Lung (tissue), 13 donors: Measurements from ENCODE around the gene RGN. TPM values are rescaled to one million over a fixed set of nuclear protein-coding genes. Genes with fewer than 3 reads are reported as not detected.

Experiments
- ATAC-seq: fragments of 200-7000 bp; cut with Tn5 transposase; one replicate; pipeline ENCODE4 v1.9.1; 2020; ENCODE audit warnings: moderate number of reproducible peaks; ENCODE audit not compliant: insufficient read depth, low FRiP score
- DNase-seq, 3 donors: peaks; one replicate each; pipeline ENCODE4 v3.0.0-alpha.2; 2013 to 2017
- H3K27ac ChIP-seq, 2 donors: one replicate each; pipeline ENCODE4 v1.5.1; 2013; ENCODE audit warnings: mild to moderate bottlenecking in 2 of 2, moderate library complexity in 2 of 2, control low read depth in 1 of 2, inconsistent platforms in 1 of 2, low read depth in 1 of 2, low read length in 1 of 2
- H3K27me3 ChIP-seq, 3 donors: one replicate each; pipeline ENCODE4 v1.5.1; 2013; ENCODE audit warnings: low read length in 2 of 3; ENCODE audit not compliant: control insufficient read depth in 3 of 3, insufficient read depth in 3 of 3
- H3K36me3 ChIP-seq, 4 donors: one replicate each; pipeline ENCODE4 v1.5.1; 2013; ENCODE audit warnings: low read length in 4 of 4, mild to moderate bottlenecking in 1 of 4, moderate library complexity in 1 of 4; ENCODE audit not compliant: control insufficient read depth in 4 of 4, insufficient read depth in 4 of 4
- H3K4me1 ChIP-seq, 5 donors: one replicate each; pipeline ENCODE4 v1.5.1; 2013; ENCODE audit warnings: low read length in 5 of 5, mild to moderate bottlenecking in 2 of 5, moderate library complexity in 1 of 5; ENCODE audit not compliant: control insufficient read depth in 5 of 5, insufficient read depth in 5 of 5
- H3K4me3 ChIP-seq: one replicate; pipeline ENCODE4 v1.5.1; 2013; ENCODE audit warnings: mild to moderate bottlenecking, control low read depth, moderate library complexity
- H3K9ac ChIP-seq, 2 donors: one replicate each; pipeline ENCODE4 v1.5.1; 2013; ENCODE audit warnings: low read length in 2 of 2, control low read depth in 1 of 2; ENCODE audit not compliant: insufficient read depth in 1 of 2
- H3K9me3 ChIP-seq, 4 donors: one replicate each; pipeline ENCODE4 v1.5.1; 2013; ENCODE audit warnings: low read length in 3 of 4, mild to moderate bottlenecking in 1 of 4, moderate library complexity in 1 of 4; ENCODE audit not compliant: control insufficient read depth in 4 of 4, insufficient read depth in 3 of 4
- WGBS, 2 donors: extraction: QIAGEN DNeasy Blood & Tissue Kit; methylation state at CpG; one replicate each; pipeline ENCODE4 v1.1.7; 2013; 5-methylcytosine and 5-hydroxymethylcytosine counted together
- polyA plus RNA-seq, 2 donors: library from polyadenylated mRNA; stranded (reverse); fragments of 200-250 nt; gene quantifications; one replicate each; pipeline ENCODE4 v1.2.1, GENCODE V29; 2013
- small RNA-seq: library from RNA; depleted of rRNA; stranded (forward); fragments of <200 nt; gene quantifications from one replicate; pipeline ENCODE3, GENCODE V24; 2014; ENCODE audit warnings: low replicate concordance
- total RNA-seq, 2 donors: library from RNA; depleted of rRNA in 1 of 2; stranded (reverse); fragments of >200 nt in 1 of 2; gene quantifications; one replicate each; pipeline ENCODE4 v1.2.1, GENCODE V29; 2014 to 2021
- TF ChIP-seq, protein P1 (sequence below): IDR thresholded peaks from 2 replicates; pipeline ENCODE4 v1.5.1; 2012; ENCODE audit warnings: mild to moderate bottlenecking; ENCODE audit errors: control extremely low read depth, extremely low read depth
- donor health status: control.
- donor health status: control.
- donor health status: Bipolar disorder and iron deficiency.
- donor health status: healthy.
- donor health status: DM: yes; HTN: yes; CAD: no.

RGN gene
- total and polyA plus RNA-seq, 4 donors: 4.1 to 15.8 (median 10.9) TPM

- Histone ChIP-seq H3K36me3 (peaks cover 2 to 6% (median 5%) of the 10 kb centered on the region in 4 donors), H3K9ac (no peak overlapping the region), H3K27me3 (peaks cover 0 to 11% (median 8%) of the 10 kb centered on the region in 3 donors), H3K4me1 (peaks cover 0 to 2% (median 0%) of the 10 kb centered on the region in 5 donors), H3K27ac (no peak overlapping the region), H3K4me3 (no peak overlapping the region), H3K9me3 (no peaks in the 10 kb centered on the region)
- TF ChIP-seq, protein P1, sequence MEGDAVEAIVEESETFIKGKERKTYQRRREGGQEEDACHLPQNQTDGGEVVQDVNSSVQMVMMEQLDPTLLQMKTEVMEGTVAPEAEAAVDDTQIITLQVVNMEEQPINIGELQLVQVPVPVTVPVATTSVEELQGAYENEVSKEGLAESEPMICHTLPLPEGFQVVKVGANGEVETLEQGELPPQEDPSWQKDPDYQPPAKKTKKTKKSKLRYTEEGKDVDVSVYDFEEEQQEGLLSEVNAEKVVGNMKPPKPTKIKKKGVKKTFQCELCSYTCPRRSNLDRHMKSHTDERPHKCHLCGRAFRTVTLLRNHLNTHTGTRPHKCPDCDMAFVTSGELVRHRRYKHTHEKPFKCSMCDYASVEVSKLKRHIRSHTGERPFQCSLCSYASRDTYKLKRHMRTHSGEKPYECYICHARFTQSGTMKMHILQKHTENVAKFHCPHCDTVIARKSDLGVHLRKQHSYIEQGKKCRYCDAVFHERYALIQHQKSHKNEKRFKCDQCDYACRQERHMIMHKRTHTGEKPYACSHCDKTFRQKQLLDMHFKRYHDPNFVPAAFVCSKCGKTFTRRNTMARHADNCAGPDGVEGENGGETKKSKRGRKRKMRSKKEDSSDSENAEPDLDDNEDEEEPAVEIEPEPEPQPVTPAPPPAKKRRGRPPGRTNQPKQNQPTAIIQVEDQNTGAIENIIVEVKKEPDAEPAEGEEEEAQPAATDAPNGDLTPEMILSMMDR: no peak
- DNase-seq (no peak), ATAC-seq (no peak)
- WGBS, 2 donors: 80 to 98% methylated on average over 4 to 6 of the region's 6 CpGs
These were observed 59.9 kb downstream of the RGN start for GRCh38 chrX:47138171-47138570.

Small RNA genes within 50 kb of the gene (small RNA-seq; reads per million reads assigned to genes)
- 1.8 reads per million, percentile 90 among the genes with 10 or more reads in this experiment for gene RNU12-2P
- gene RNU6-1189P: not detected

Other genes with a start within 250 kb of the RGN start
- 10 to 100 TPM; 16.0 to 21.9 TPM for gene RP2, start 241.4 kb upstream of the RGN start, total RNA-seq
- 10 to 100 TPM in 1 of 2 donors, 1 to 10 TPM in 1; 5.8 to 18.5 TPM for gene RP2, start 241.4 kb upstream of the RGN start, polyA plus RNA-seq
- 10 to 100 TPM in 1 of 2 donors, 1 to 10 TPM in 1; 8.5 to 13.9 TPM for gene JADE3, start 166.0 kb upstream of the RGN start, total RNA-seq
- 1 to 10 TPM; 2.9 to 3.0 TPM for gene JADE3, start 166.0 kb upstream of the RGN start, polyA plus RNA-seq
- gene NDUFB11, start 66.3 kb downstream of the RGN start, total RNA-seq: 10 to 100 TPM; 72.7 to 79.3 TPM
- gene NDUFB11, start 66.3 kb downstream of the RGN start, polyA plus RNA-seq: 10 to 100 TPM; 69.7 to 96.0 TPM
- gene RBM10, start 66.8 kb downstream of the RGN start, total RNA-seq: 10 to 100 TPM; 30.2 to 38.6 TPM
- gene RBM10, start 66.8 kb downstream of the RGN start, polyA plus RNA-seq: 10 to 100 TPM; 22.2 to 30.8 TPM
- 100 to 1,000 TPM; 135 to 221 TPM for gene UBA1, start 115.4 kb downstream of the RGN start, total RNA-seq
- gene UBA1, start 115.4 kb downstream of the RGN start, polyA plus RNA-seq: 100 to 1,000 TPM in 1 of 2 donors, 10 to 100 TPM in 1; 92.5 to 127 TPM
- 10 to 100 TPM; 60.6 to 93.5 TPM for gene CDK16, start 140.2 kb downstream of the RGN start, total RNA-seq
- 10 to 100 TPM; 50.1 to 60.3 TPM for gene CDK16, start 140.2 kb downstream of the RGN start, polyA plus RNA-seq
- gene USP11, start 154.6 kb downstream of the RGN start, total RNA-seq: 10 to 100 TPM; 57.0 to 74.8 TPM
- gene USP11, start 154.6 kb downstream of the RGN start, polyA plus RNA-seq: 10 to 100 TPM; 22.9 to 23.4 TPM